A673 (cell line): ENCODE results near the gene GRID2. TPM values are rescaled to one million over a fixed set of nuclear protein-coding genes. Genes with fewer than 3 reads are reported as not detected.

Experiments used
- BruUV-seq: library from RNA; stranded (reverse); fragments of 400-500 nt; replicated peaks from 2 replicates; lab custom pipeline; 2021; lab: Mats Ljungman, UMichigan
- CTCF ChIA-PET: fragments of 300-600 bp; sonication (Branson Sonifier 250); formaldehyde crosslinking; loops from one replicate; lab custom pipeline; 2022; ENCODE audit warnings: antibody characterized with exemption; lab: Charles Lee
- POLR2A ChIA-PET: fragments of 300-600 bp; sonication (Branson Sonifier 250); formaldehyde crosslinking; loops from one replicate; lab custom pipeline; 2022; ENCODE audit warnings: antibody characterized with exemption; ENCODE audit not compliant: low non-redundant PET; lab: Charles Lee
- DNase-seq: peaks from one replicate; pipeline ENCODE4 v3.0.0-alpha.2; 2015; ENCODE audit warnings: low spot score
- H3K27ac ChIP-seq: fragments of 200-600 bp; sonication (generic); 2 replicates; pipeline ENCODE4 v1.5.1; 2016; ENCODE audit warnings: mixed run types, low read depth, mild to moderate bottlenecking, mixed read lengths, antibody characterized with exemption, low read length; ENCODE audit not compliant: poor library complexity, severe bottlenecking
- H3K27me3 ChIP-seq: fragments of 200-600 bp; sonication (generic); replicated peaks from 2 replicates; pipeline ENCODE4 v1.6.1; 2017; ENCODE audit warnings: mixed run types, low read depth, mild to moderate bottlenecking, mixed read lengths, antibody characterized with exemption, low read length; ENCODE audit not compliant: insufficient read depth, poor library complexity
- H3K36me3 ChIP-seq: fragments of 200-600 bp; sonication (generic); 2 replicates; pipeline ENCODE4 v1.6.1; 2016; ENCODE audit warnings: mixed run types, mild to moderate bottlenecking, mixed read lengths, antibody characterized with exemption, low read length; ENCODE audit not compliant: insufficient read depth, poor library complexity, severe bottlenecking
- H3K4me1 ChIP-seq: fragments of 200-600 bp; sonication (generic); 2 replicates; pipeline ENCODE4 v1.6.1; 2017; ENCODE audit warnings: mixed run types, mild to moderate bottlenecking, mixed read lengths, antibody characterized with exemption, low read length; ENCODE audit not compliant: insufficient read depth, poor library complexity, severe bottlenecking
- H3K4me3 ChIP-seq: fragments of 200-600 bp; sonication (generic); 2 replicates; pipeline ENCODE4 v1.5.1; 2016; ENCODE audit warnings: low read depth, mixed run types, mild to moderate bottlenecking, mixed read lengths, low read length; ENCODE audit not compliant: poor library complexity, severe bottlenecking
- H3K9me3 ChIP-seq: fragments of 200-600 bp; sonication (generic); 2 replicates; pipeline ENCODE4 v1.6.1; 2016; ENCODE audit warnings: mixed run types, low read depth, mild to moderate bottlenecking, mixed read lengths, antibody characterized with exemption, low read length; ENCODE audit not compliant: poor library complexity, severe bottlenecking
- EZH2 ChIP-seq: fragments of 200-600 bp; sonication (generic); IDR thresholded peaks from 2 replicates; pipeline ENCODE4 v1.6.1; 2017; ENCODE audit warnings: borderline replicate concordance, low read depth, mild to moderate bottlenecking, mixed read lengths, antibody characterized with exemption, low read length; ENCODE audit not compliant: poor library complexity, severe bottlenecking
- intact Hi-C: fragments of 100-400 bp; cut with micrococcal nuclease; formaldehyde crosslinking; loops from one replicate; pipeline ENCODE4 v1.10.0; 2022; ENCODE audit not compliant: unreplicated experiment
- total RNA-seq: library from RNA; stranded (reverse); gene quantifications from 2 replicates; pipeline ENCODE4 v1.2.3, GENCODE V29; 2021
- TF ChIP-seq, protein P1 (sequence below): fragments of 300-800, 200-600 bp; sonication (generic); conservative IDR thresholded peaks from 2 replicates; pipeline ENCODE4 v1.5.1; 2017; ENCODE audit warnings: low read depth, mild to moderate bottlenecking, antibody characterized with exemption, low read length, moderate library complexity, mixed read lengths

GRID2 gene
- total RNA-seq, 1 experiment from 2014 or later: not detected

DNA sequence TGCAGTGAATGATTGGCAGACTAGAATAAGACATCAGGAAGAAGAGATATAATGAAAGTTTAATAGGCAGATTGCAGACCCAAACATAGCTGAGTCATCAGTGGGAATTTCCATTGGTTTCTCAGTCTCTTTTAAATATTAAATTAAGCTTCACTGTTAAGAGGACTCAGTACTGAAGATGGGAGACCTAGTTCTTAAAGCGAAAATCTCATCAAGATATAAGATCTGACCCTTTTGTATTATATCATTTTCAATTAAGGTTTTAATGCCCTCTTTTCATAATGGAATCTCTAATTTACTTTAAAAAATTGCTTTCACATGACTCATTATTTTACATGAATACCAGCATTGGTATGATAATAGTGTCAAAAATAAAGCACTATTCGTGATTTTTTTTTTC, 1355.9 kb downstream of the GRID2 start:
- POLR2A ChIA-PET: no interaction called here
- peak; percentile 31 for DNase-seq
- no TSS peak for BruUV-seq
- Histone ChIP-seq H3K9me3 (no peaks in the 10 kb centered on the region), H3K4me1 (no peaks in the 10 kb centered on the region), H3K27me3 (no peaks in the 10 kb centered on the region), H3K36me3 (no peaks in the 10 kb centered on the region), H3K4me3 (no peak overlapping the region), H3K27ac (no peak overlapping the region)
- CTCF ChIA-PET: no interaction called here
- no peak for TF ChIP-seq EZH2
- TF ChIP-seq, protein P1, sequence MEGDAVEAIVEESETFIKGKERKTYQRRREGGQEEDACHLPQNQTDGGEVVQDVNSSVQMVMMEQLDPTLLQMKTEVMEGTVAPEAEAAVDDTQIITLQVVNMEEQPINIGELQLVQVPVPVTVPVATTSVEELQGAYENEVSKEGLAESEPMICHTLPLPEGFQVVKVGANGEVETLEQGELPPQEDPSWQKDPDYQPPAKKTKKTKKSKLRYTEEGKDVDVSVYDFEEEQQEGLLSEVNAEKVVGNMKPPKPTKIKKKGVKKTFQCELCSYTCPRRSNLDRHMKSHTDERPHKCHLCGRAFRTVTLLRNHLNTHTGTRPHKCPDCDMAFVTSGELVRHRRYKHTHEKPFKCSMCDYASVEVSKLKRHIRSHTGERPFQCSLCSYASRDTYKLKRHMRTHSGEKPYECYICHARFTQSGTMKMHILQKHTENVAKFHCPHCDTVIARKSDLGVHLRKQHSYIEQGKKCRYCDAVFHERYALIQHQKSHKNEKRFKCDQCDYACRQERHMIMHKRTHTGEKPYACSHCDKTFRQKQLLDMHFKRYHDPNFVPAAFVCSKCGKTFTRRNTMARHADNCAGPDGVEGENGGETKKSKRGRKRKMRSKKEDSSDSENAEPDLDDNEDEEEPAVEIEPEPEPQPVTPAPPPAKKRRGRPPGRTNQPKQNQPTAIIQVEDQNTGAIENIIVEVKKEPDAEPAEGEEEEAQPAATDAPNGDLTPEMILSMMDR: no peak
- intact Hi-C loops: no loop called here

DNA sequence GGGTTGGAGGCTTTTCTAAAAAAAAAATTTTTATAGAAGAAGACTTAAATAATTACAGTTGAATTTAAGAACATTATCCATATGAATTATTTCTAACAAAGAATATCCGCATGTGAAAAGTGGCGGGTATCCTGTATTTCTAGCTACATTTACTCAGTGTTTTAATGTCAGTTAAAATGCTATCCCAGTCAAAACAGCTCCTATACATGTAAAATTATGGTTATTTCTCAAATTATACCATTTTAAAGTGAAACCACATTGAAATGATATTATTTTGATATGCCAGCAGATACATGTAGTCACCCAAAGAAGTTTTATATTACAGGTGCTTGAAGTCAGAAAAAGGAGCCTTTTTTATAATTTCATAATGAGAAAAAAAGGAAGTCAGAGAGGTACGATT, 1356.3 kb downstream of the GRID2 start:
- BruUV-seq: no TSS peak

DNA sequence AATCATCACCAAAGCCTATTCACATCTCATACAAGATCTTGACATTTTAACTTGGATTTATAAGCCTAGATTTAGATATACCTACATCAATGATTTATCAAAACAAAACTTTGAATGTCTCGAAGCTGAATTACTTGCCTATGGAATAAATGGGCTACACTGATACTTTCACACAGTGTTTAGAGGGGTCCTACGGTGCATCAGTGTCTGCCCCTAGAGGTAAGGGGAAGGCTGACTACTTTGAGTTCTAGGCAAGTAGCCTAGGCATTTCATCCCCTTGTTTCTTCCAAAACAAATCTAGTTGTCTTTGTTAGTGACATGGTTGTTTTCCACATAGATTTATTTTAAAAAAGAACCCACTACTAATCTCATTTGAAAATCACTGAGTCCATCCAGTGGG, 1366.7 kb downstream of the GRID2 start:
- no TSS peak for BruUV-seq
- ChIA-PET CTCF (no interaction called here), POLR2A (no interaction called here)
- Histone ChIP-seq H3K9me3 (no peaks in the 10 kb centered on the region), H3K36me3 (no peaks in the 10 kb centered on the region), H3K4me1 (no peaks in the 10 kb centered on the region), H3K27me3 (no peaks in the 10 kb centered on the region), H3K4me3 (no peak overlapping the region), H3K27ac (no peak overlapping the region)
- DNase-seq: no peak
- intact Hi-C loops: no loop called here
- TF ChIP-seq, protein P1: no peak
- no peak for TF ChIP-seq EZH2

More for the DNA sequence above, 1356.3 kb downstream of the GRID2 start:
- no peaks in the 10 kb centered on the region for H3K27me3 ChIP-seq
- no peak for DNase-seq
- H3K4me1 ChIP-seq: no peaks in the 10 kb centered on the region
- TF ChIP-seq, protein P1: no peak
- no peak for TF ChIP-seq EZH2
- no peaks in the 10 kb centered on the region for H3K36me3 ChIP-seq
- intact Hi-C loops: no loop called here
- ChIA-PET POLR2A (no interaction called here), CTCF (no interaction called here)
- H3K4me3 ChIP-seq: no peak overlapping the region
- no peaks in the 10 kb centered on the region for H3K9me3 ChIP-seq
- H3K27ac ChIP-seq: no peak overlapping the region
